Left forelimb (tissue), 1 donor: ENCODE measurements around the gene SPAG7.

Experiments used
- DNase-seq: peaks from one replicate; pipeline ENCODE4 v3.0.0-alpha.2; 2018; ENCODE audit warnings: low spot score

SPAG7 gene

DNA sequence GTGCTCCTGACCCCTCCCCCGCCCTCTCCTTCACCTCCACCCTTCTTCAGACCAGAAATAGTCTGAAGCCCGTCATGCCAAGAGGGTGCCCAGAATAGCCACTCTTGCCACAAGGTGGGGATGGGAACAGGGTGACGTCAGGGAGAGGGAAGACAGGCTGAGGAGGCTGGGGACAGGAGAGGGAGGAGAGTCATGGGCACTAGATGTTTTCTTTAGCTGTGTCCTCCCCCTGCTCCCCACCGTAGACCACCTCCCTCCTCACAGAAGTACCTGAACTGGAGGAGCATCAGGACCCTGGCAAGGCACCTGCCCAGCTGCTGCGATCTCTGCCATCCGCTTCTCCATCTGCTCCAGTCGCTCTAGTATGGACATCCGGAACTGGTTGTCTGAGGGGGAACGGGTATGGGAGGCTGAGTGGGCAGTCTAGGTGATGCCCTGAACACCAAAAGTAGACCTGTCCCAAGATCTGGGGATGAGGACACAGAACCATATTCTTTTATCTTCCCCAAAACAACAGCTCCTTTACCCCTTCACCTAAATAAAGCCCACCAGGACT is 6.6 kb upstream of the SPAG7 start:
- no peak for DNase-seq

GRCh38 chr17:4973256-4974114 is 5.9 kb upstream of the SPAG7 start:
- DNase-seq = no peak

DNA sequence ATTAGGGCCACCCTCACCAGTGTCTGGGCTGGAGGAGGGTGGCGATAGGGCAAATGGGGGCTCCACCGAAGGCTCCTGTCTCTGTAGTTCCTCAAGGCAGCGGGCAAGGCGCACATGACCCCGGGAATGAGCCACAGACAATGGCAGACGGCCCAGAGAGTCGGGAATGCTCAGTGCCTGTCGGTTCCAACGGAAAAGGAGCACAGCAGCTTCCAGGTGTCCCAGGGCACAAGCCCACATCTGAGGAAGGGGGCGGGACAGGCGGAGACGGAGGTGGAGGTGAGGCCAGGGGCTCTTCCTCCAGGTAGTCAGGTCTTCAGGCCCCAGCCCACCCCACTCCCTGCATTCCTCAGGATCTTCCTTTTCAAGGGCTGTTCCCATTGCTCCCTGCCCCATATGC is 5.1 kb upstream of the SPAG7 start:
- no peak for DNase-seq

- DNase-seq = no peak
These were observed 4.7 kb upstream of the SPAG7 start for GRCh38 chr17:4972322-4972721.

GRCh38 chr17:4971826-4972225 is 4.2 kb upstream of the SPAG7 start:
- DNase-seq = no peak

GRCh38 chr17:4970273-4970672 is 2.7 kb upstream of the SPAG7 start:
- no peak for DNase-seq

- DNase-seq = no peak
These were observed 2.0 kb upstream of the SPAG7 start for GRCh38 chr17:4969551-4970173.

DNA sequence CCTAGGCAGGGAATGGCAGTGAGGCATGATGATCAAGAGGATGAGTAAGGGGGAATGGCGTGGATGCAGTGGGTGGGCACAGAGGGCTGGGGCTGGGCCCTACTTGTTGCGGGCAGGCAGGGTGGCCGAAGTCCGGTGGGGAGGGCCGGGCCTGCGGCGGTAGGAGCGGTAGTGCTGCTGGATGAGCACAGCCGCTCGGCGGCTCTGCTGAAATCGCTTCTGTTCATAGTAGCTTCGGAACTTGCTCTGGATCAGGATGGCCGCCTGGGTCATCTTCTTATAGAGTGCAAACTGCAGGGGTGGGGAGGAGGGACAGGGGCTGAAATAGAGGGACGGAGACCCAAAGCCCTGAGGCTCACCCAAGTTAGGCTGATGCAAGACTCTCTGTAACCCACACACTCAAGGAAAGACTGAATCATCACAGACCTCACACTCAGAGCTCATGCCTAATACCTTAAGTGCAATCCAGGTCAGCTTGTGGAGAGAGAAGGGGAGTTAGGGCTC is 1.5 kb upstream of the SPAG7 start:
- DNase-seq = no peak

DNA sequence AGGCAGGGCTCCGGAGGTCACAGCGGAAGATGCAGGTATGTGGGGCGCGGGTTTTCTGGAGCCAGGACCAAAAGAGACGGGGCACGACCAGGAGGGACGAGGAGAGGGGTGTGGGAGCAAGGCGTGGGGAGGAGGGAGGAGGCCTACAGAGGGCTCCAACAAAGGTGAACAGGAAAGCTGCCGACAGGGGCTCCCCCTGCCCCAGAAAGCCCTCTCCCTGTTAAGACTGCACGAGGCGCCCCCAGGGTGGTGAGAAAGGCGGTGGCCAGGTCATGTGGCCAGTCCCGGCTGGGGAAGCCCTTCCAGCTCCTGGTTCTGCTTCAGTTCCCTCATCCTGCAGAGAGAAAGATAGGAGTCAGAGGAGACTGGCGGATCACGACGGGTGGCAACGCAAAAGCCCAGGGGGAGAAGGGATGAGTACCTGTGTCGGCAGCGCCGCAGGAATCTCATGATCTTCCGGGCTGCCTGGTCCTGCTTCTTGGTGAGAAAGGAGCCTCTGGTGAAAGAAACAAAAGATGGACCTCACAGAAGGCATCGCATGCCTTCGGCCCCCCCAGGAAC is 949 bp upstream of the SPAG7 start:
- no peak for DNase-seq

DNA sequence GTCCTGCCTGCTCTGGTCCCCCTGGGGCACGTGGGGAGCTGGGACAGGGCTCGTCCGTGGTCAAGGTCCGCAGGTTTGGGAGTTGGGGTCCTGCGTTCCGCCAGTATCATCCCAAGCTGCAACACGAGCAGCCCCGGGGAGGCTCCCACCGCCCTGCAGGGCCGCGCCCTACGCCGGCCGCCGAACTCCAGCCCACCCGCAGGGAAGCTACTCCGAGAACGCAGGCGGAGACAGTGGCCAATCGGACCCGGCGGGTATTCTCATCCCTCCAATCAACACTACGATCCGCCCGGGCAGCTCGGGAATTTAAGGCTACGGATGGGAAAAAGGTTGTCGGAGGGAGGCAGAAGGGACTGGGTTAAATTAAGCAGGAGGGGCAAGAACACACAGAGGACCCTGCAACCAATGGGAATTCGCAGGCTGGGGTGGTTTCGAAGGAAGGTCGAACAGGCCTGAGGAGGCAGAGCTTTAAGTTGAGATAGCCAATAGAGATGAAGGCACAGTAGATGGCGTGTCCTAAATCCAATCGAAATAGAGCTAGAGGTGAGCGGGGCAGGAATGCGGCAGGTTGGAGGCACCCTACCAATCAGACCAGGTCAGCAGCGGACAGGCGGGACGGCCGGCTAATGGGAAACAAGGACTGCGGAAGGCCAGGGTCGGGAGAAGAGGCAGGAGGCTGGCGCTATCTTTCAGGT is 626 bp downstream of the SPAG7 start:
- peak; percentile 91 for DNase-seq

GRCh38 chr17:4965311-4965986 is 2.2 kb downstream of the SPAG7 start:
- no peak for DNase-seq

DNA sequence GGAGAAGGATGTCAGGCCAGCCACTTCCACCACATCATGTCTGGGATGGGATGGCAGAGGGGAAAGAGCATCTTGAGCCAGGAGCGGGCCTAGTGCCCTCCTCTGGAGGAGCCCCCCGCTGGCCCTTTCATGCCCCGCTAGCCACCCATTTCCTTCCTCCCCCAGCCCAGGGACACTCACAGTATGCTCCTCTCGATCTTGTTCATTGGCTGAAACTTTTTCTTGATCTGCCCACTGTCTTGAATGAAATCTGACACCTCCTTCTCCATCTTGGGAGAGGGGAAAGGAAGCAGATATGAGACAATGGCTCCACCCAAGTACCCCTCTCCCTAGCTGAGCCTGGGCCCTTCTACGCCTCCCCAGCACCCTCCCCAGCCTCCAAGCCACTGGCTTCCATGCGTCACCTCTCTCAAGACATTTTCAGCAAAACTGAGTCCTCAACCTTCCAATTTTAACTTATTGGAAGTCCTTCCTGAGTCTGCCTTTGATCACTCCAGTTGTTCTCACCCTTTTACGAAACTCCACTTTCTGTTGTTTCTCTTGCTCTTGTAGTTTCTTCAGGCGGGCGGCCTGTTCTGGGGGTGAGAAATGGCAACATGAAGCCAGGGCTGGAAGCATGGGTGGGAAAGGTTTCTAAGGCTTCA is 7.2 kb downstream of the SPAG7 start:
- DNase-seq = no peak

DNA sequence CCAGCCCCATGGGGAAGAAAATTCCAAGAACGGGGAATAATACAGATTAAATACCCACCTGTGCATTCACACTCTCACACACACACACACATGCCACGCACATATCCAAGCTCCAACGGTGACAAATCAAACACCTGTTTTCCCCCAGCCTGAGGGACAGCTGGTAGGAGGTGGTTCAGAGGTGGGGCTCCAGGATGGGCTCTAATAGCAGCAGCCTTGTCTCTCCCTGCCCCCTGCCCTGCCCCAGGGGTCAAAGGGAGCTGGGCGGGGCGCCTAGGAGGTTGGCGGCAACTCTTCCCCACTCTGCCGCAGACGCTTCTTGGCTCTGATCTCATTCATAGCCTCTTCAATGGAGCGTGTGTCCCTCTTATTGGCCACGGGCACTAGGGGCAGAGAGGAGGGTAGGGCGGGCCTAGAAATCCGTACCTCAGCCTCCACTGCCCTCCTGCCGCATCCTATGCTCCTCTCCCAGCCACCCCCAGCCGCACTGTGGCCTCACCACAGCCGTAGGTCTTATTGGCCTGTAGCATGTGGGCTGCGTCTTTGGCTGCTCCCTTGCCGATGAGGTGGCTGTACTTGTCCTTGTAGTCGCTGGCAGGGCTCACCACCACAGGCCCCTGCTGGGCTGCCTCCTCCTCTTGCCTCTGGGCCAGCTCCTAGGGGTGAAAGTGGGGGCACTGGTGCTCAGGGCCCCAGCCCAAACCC is 8.2 kb downstream of the SPAG7 start:
- DNase-seq = no peak

- no peak for DNase-seq
These were observed 9.5 kb downstream of the SPAG7 start for GRCh38 chr17:4958102-4958501.

GRCh38 chr17:4956493-4957061 is 11.0 kb downstream of the SPAG7 start:
- no peak for DNase-seq

DNA sequence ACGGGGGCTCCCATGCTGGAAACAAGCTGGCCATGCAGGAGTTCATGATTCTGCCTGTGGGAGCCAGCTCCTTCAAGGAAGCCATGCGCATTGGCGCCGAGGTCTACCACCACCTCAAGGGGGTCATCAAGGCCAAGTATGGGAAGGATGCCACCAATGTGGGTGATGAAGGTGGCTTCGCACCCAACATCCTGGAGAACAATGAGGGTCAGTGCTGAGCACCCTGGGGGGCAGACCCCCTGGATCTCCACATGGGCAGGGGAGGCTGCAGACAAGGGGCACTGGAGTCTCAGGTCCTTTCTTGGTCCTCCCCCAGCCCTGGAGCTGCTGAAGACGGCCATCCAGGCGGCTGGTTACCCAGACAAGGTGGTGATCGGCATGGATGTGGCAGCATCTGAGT is 12.5 kb downstream of the SPAG7 start:
- DNase-seq = no peak

- DNase-seq = no peak
These were observed 14.1 kb downstream of the SPAG7 start for GRCh38 chr17:4953451-4953961.

DNA sequence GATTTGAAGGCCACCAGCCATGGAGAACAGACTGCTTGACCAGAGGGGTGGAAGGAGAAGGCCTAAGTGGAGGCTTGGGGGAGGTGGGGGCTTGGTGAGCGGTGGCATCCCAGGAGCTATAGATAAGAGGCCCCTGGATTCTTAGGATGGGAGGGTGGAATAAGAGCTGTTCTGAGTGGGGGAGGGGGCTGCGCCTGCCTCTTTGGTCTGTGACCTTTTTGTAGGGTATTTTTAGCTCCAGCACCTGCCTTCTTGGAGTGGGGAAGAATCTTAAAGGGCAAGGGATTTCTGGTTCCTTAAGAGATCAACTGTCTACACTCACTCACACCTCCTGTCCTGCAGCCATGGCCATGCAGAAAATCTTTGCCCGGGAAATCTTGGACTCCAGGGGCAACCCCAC is 16.1 kb downstream of the SPAG7 start:
- no peak for DNase-seq

DNA sequence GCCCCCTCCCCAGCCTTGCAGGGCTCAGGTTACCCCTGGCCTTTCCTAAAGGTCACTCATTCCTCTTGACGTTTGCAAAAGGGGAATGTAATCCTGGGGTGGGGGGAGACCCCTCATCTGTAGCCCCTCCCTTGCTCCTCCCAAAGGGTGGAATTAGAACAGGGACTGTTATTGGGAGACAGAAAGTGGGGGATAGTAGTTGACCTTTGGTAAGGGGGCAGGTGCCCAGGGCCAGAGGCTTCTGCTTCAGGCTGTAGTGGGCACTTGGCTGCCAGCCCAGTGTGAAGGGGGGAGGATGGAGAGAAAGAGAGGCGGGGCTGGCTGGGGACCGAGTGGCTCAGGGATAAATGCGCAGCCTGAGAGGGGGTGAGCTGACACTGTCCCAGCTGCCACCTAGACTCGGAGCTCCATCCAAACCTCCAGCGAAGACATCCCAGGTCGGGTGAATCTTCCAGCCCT is 16.8 kb downstream of the SPAG7 start, which contains the start of gene ENO3:
Gene ENO3, plus strand, starts transcription at position 374 of the 459 bp plus-strand sequence. CDS start 711 bp downstream, outside the sequence.
- DNase-seq = no peak
